K562 (cell line): ENCODE results near the gene NECTIN1. TPM values are rescaled to one million over a fixed set of nuclear protein-coding genes. Genes with fewer than 3 reads are reported as not detected.

Experiments
- ATAC-seq: fragments of 200-7000 bp; cut with Tn5 transposase; 3 replicates; pipeline ENCODE4 v1.9.1; 2020; ENCODE audit warnings: moderate library complexity
- BruUV-seq: library from RNA; stranded (reverse); fragments of 400-500 nt; replicated peaks from 2 replicates; lab custom pipeline; 2021; lab: Mats Ljungman, UMichigan
- CTCF ChIA-PET: fragments of 300-600 bp; formaldehyde crosslinking; extraction: SDS; loops from one replicate; lab custom pipeline; 2021; ENCODE audit warnings: low intra/inter-chr PET ratio; lab: Yijun Ruan, JAX
- POLR2A ChIA-PET: fragments of 300-600, 350-650 bp; sonication (Branson Sonifier 250); formaldehyde crosslinking; extraction: SDS; loops from one replicate; lab custom pipeline; 2021; ENCODE audit warnings: antibody characterized with exemption, inconsistent platforms; lab: Yijun Ruan, JAX
- DNase-seq, 4 experiments: peaks; one replicate each; pipeline versions ENCODE4 v3.0.0 to v3.0.0-alpha.2; 2011 to 2018; ENCODE audit warnings: low spot score in 3 of 4, mixed read lengths in 3 of 4; ENCODE audit errors: extremely low read depth in 1 of 4
- FAIRE-seq: peaks from 2 replicates; lab custom pipeline; 2011; peaks lifted over from hg19 to GRCh38; lab: Jason Lieb, UNC
- H2AFZ ChIP-seq: 2 replicates; pipeline ENCODE4 v1.6.0; 2011; ENCODE audit warnings: low read depth, low read length, control low read depth, inconsistent platforms
- H3K27ac ChIP-seq: fragments of 200-600 bp; 3 replicates; pipeline ENCODE4 v1.8.0; 2011; ENCODE audit warnings: low read depth, mild to moderate bottlenecking, control low read depth, inconsistent platforms, low read length, moderate library complexity, mixed read lengths; ENCODE audit errors: extremely low read depth
- H3K27me3 ChIP-seq, 2 experiments: fragments of 300-600 bp in 1 of 2; 2 replicates in 1 of 2; 3 replicates in 1 of 2; pipeline versions ENCODE4 v1.6.0 to v1.8.0; 2011; ENCODE audit warnings: inconsistent platforms in 2 of 2, low read length in 2 of 2, mild to moderate bottlenecking in 1 of 2, mixed read lengths in 1 of 2, moderate library complexity in 1 of 2; ENCODE audit not compliant: control insufficient read depth in 2 of 2, insufficient read depth in 2 of 2
- H3K36me3 ChIP-seq: fragments of 300-600 bp; 3 replicates; pipeline ENCODE4 v1.8.0; 2011; ENCODE audit warnings: mild to moderate bottlenecking, low read length, inconsistent platforms; ENCODE audit not compliant: control insufficient read depth, insufficient read depth
- H3K4me1 ChIP-seq, 2 experiments: fragments of 200-600 bp in 1 of 2; replicated peaks in 1 of 2; 2 replicates in 1 of 2; 3 replicates in 1 of 2; pipeline versions ENCODE4 v1.5.1 to v1.8.0; 2011; ENCODE audit warnings: inconsistent platforms in 2 of 2, low read length in 2 of 2, mild to moderate bottlenecking in 1 of 2, mixed read lengths in 1 of 2, moderate library complexity in 1 of 2; ENCODE audit not compliant: control insufficient read depth in 2 of 2, insufficient read depth in 2 of 2
- H3K4me2 ChIP-seq: 2 replicates; pipeline ENCODE4 v1.6.1; 2011; ENCODE audit warnings: low read length, control low read depth, inconsistent platforms, mixed read lengths; ENCODE audit not compliant: insufficient read depth
- H3K4me3 ChIP-seq: fragments of 200-600 bp; sonication (generic), shearing (Covaris generic); 2 replicates; pipeline ENCODE4 v1.5.1; 2016; ENCODE audit warnings: control low read depth, inconsistent platforms
- H3K79me2 ChIP-seq: fragments of 200-600 bp; 3 replicates; pipeline ENCODE4 v1.8.0; 2011; ENCODE audit warnings: low read length, inconsistent platforms; ENCODE audit not compliant: control insufficient read depth, insufficient read depth
- H3K9ac ChIP-seq, 2 experiments: 2 replicates each; pipeline versions ENCODE4 v1.6.0 to v1.6.1; 2011; ENCODE audit warnings: low read depth in 2 of 2, low read length in 2 of 2, control low read depth in 1 of 2, inconsistent platforms in 1 of 2, mild to moderate bottlenecking in 1 of 2, mixed read lengths in 1 of 2; ENCODE audit not compliant: insufficient read depth in 1 of 2
- H3K9me1 ChIP-seq: one replicate; pipeline ENCODE4 v1.6.0; 2011; ENCODE audit warnings: inconsistent platforms, mild to moderate bottlenecking, low read length, moderate library complexity; ENCODE audit not compliant: control insufficient read depth, insufficient read depth
- H3K9me3 ChIP-seq: replicated peaks from 2 replicates; pipeline ENCODE4 v1.5.1; 2011; ENCODE audit warnings: low read depth, low read length, inconsistent platforms; ENCODE audit not compliant: control insufficient read depth, insufficient read depth
- H4K20me1 ChIP-seq: replicated peaks from 2 replicates; pipeline ENCODE4 v1.6.1; 2011; ENCODE audit warnings: low read length, inconsistent platforms, mixed read lengths; ENCODE audit not compliant: control insufficient read depth, insufficient read depth
- CBFB ChIP-seq: sonication (generic); formaldehyde crosslinking; IDR thresholded peaks from 2 replicates; pipeline ENCODE4 v1.4.0; 2020; ENCODE audit warnings: mild to moderate bottlenecking, missing genetic modification reagents
- HEY1 ChIP-seq: fragments of 250-450 bp; sonication (Bioruptor Pico); IDR thresholded peaks from 2 replicates; pipeline ENCODE4 v1.5.0; 2020; ENCODE audit warnings: mild to moderate bottlenecking, moderate library complexity, borderline replicate concordance
- HNRNPLL ChIP-seq: fragments of 200-400 bp; formaldehyde crosslinking; IDR thresholded peaks from 2 replicates; pipeline ENCODE4 v1.6.1; 2017; ENCODE audit warnings: low read length, low read depth, mild to moderate bottlenecking; ENCODE audit not compliant: poor library complexity, severe bottlenecking
- MLX ChIP-seq, 2 experiments: fragments of 450-650 bp in 1 of 2; sonication (generic) in 1 of 2; formaldehyde crosslinking; conservative IDR thresholded peaks; 2 replicates each; pipeline versions ENCODE4 v1.4.0 to v1.8.1; 2020 to 2022; ENCODE audit warnings: mild to moderate bottlenecking in 1 of 2, missing genetic modification reagents in 1 of 2
- ZZZ3 ChIP-seq: fragments of 450-650 bp; IDR thresholded peaks from 2 replicates; pipeline ENCODE4 v1.6.1; 2016; ENCODE audit warnings: antibody characterized with exemption, mild to moderate bottlenecking, moderate library complexity
- WGBS: fragments of 100-300 bp; shearing (Covaris generic); methylation state at CpG from one replicate; pipeline ENCODE4 v1.1.6; 2016; ENCODE audit warnings: low coverage, mixed read lengths; ENCODE audit not compliant: insufficient coverage; ENCODE audit errors: missing lambda C conversion rate; 5-methylcytosine and 5-hydroxymethylcytosine counted together
- in situ Hi-C: fragments of 300-500 bp; cut with MboI; formaldehyde crosslinking; loops from 4 replicates; pipeline ENCODE4 v1.15.0; 2018; ENCODE audit warnings: inconsistent platforms, mixed read lengths
- intact Hi-C: fragments of 100-400 bp; cut with micrococcal nuclease; formaldehyde crosslinking; loops from 2 replicates; pipeline ENCODE4 v1.14.2; 2022
- polyA plus RNA-seq, 8 experiments: library from polyadenylated mRNA; depleted of rRNA in 4 of 8; stranded (reverse) in 5 of 8; unstranded in 3 of 8; fragments of >200 nt; fragmentation: Nextera tagmentation in 2 of 8; fragmentation: Illumina TruSeq in 1 of 8; extraction: Ambion mirVana in 2 of 8; extraction: Trizol in 1 of 8; gene quantifications; 2 replicates each; pipeline versions ENCODE4 v1.2.1 to v1.2.3, GENCODE V29; 2011 to 2014; ENCODE audit warnings: inconsistent platforms in 1 of 8, missing spikeins in 1 of 8
- total RNA-seq, 7 experiments: library from RNA; depleted of rRNA in 6 of 7; stranded (reverse); fragments of >200 nt in 6 of 7; fragmentation: Illumina TruSeq in 2 of 7; extraction: Trizol in 2 of 7; gene quantifications; 2 replicates each; pipeline versions ENCODE4 v1.2.1 to v1.2.3, GENCODE V29; 2011 to 2021; ENCODE audit warnings: low replicate concordance in 1 of 7
- TF ChIP-seq, protein P1 (sequence below), 2 experiments: IDR thresholded peaks in 1 of 2; conservative IDR thresholded peaks in 1 of 2; 2 replicates each; pipeline ENCODE4 v1.6.1; 2016; ENCODE audit warnings: low read depth in 2 of 2, mild to moderate bottlenecking in 1 of 2, missing compliant biosample characterization in 1 of 2, missing genetic modification characterization in 1 of 2, moderate library complexity in 1 of 2
- TF ChIP-seq, protein P2 (sequence below), 2 experiments: fragments of 150-350 bp in 1 of 2; IDR thresholded peaks; 2 replicates each; pipeline ENCODE4 v1.6.1; 2012 to 2016; ENCODE audit warnings: low read depth in 2 of 2, low read length in 2 of 2, mild to moderate bottlenecking in 1 of 2, moderate library complexity in 1 of 2

Gene NECTIN1
- total and polyA plus RNA-seq, 9 of the 15 experiments (the other 6 are each of a cell fraction or from before 2014, with no cell fraction given), result 0.09 to 0.53 (median 0.23) TPM; not detected in 2

GRCh38 chr11:119714590-119714989 lies 14.4 kb downstream of the NECTIN1 start:
- Histone ChIP-seq H2AFZ (no peak overlapping the region), H3K79me2 (no peaks in the 10 kb centered on the region), H3K9ac (no peak overlapping the region; a peak in 1 of 4 replicates), H4K20me1 (peaks cover 5% of the 10 kb centered on the region; the same call in 1 of the 2 replicates), H3K36me3 (no peaks in the 10 kb centered on the region), H3K9me1 (no peaks in the 10 kb centered on the region), H3K4me2 (no peak overlapping the region), H3K4me3 (no peak overlapping the region), H3K27ac (no peak overlapping the region), H3K27me3 (peaks cover 0 to 30% of the 10 kb centered on the region in 2 experiments; a peak in 4 of 5 replicates), H3K9me3 (no peaks in the 10 kb centered on the region), H3K4me1 (no peaks in the 10 kb centered on the region)
- no peak for DNase-seq
- no peak for FAIRE-seq
- no peak for ATAC-seq
- in situ Hi-C loops, result no loop called here
- POLR2A ChIA-PET, result interaction anchor here (0.6 kb wide), 1 partner anchor 191 kb away, joined by 3 read pairs; no protein-coding TSS in a partner anchor
- 0% methylated on average over 5 of the region's 6 CpGs for WGBS
- intact Hi-C loops, result no loop called here
- CTCF ChIA-PET, result no interaction called here
- no peak for TF ChIP-seq HNRNPLL
- TF ChIP-seq MLX (CRISPR knock-in tag; conservative IDR thresholded peaks at IDR 0.05), result no peak
- TF ChIP-seq, protein P1, sequence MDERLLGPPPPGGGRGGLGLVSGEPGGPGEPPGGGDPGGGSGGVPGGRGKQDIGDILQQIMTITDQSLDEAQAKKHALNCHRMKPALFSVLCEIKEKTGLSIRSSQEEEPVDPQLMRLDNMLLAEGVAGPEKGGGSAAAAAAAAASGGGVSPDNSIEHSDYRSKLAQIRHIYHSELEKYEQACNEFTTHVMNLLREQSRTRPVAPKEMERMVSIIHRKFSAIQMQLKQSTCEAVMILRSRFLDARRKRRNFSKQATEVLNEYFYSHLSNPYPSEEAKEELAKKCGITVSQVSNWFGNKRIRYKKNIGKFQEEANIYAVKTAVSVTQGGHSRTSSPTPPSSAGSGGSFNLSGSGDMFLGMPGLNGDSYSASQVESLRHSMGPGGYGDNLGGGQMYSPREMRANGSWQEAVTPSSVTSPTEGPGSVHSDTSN (CRISPR knock-in tag; IDR thresholded peaks at IDR 0.05; ENCODE audit: low read depth), result no peak
- TF ChIP-seq, protein P1 (tag; conservative IDR thresholded peaks at IDR 0.05; ENCODE audit: low read depth), result no peak
- TF ChIP-seq ZZZ3, result no peak
- TF ChIP-seq HEY1 (CRISPR knock-in tag), result no peak
- no peak for TF ChIP-seq CBFB (CRISPR knock-in tag)
- TF ChIP-seq, protein P2, sequence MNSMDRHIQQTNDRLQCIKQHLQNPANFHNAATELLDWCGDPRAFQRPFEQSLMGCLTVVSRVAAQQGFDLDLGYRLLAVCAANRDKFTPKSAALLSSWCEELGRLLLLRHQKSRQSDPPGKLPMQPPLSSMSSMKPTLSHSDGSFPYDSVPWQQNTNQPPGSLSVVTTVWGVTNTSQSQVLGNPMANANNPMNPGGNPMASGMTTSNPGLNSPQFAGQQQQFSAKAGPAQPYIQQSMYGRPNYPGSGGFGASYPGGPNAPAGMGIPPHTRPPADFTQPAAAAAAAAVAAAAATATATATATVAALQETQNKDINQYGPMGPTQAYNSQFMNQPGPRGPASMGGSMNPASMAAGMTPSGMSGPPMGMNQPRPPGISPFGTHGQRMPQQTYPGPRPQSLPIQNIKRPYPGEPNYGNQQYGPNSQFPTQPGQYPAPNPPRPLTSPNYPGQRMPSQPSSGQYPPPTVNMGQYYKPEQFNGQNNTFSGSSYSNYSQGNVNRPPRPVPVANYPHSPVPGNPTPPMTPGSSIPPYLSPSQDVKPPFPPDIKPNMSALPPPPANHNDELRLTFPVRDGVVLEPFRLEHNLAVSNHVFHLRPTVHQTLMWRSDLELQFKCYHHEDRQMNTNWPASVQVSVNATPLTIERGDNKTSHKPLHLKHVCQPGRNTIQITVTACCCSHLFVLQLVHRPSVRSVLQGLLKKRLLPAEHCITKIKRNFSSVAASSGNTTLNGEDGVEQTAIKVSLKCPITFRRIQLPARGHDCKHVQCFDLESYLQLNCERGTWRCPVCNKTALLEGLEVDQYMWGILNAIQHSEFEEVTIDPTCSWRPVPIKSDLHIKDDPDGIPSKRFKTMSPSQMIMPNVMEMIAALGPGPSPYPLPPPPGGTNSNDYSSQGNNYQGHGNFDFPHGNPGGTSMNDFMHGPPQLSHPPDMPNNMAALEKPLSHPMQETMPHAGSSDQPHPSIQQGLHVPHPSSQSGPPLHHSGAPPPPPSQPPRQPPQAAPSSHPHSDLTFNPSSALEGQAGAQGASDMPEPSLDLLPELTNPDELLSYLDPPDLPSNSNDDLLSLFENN (IDR thresholded peaks at IDR 0.05; ENCODE audit: low read depth in 2 of 2, low read length in 2 of 2), result no peak
- no TSS peak for BruUV-seq
